ENCODE data around the gene SLC39A11. TPM values are rescaled to one million over a fixed set of nuclear protein-coding genes. Genes with fewer than 3 reads are reported as not detected.

SLC39A11 gene
- polyA plus RNA-seq, 1 of the 3 experiments (the other 2 are of a cell fraction): 23.5 TPM

DNA sequence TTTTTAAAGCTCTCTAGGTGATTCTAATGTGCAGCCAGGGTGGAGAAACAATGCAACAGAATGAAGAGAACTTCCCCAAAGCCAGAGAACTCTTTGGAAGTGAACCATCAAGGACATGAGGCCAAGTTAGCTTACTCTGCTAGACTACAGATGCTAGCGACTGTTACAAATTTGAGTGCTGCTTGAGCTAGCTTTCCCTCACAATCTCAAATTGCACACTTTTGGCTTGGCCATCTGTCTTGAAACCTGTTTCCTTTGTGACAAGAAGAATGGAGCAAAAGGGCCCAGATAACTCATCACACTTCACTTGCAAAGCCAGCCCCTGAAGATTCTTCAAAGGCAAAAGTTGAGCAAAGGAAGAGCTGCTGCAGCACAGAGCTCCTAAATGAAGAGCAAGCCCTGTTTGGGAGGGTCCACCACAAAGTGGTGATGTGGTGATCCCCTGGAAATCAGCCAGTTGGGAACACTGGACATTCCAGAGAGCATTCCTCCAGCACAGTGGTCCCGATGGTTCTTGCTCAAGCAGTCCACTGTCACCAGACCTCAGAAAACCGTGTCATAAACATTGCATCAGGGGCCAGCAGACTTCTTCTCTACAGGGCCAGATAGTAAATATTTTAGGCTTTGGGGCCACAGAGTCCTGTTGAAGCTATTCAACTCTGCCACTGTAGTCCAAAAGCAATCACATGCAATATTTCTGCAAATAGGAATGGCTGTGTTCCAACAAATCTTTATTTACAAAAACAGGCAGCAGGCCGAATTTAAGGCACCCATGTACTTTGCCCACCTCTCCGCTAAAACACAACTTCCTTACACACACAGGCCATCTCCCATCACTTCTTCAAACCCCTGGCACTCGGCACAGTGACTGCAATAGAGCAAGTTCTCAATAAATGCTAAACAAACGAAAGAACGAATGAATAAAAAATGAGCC lies 21.2 kb downstream of the SLC39A11 start:
- Histone ChIP-seq H2AFZ (ENCODE audit: low read depth) (no peak overlapping the region), H3F3A (replicated peaks; ENCODE audit: insufficient read depth) (peaks cover 15% of the 10 kb centered on the region), H3K27ac (ENCODE audit: low read depth in 2 of 2, low read length in 1 of 2) (no peak overlapping the region), H3K9me3 (no peaks in the 10 kb centered on the region), H3K36me3 (replicated peaks in 1 of 2; ENCODE audit: control insufficient read depth in 1 of 2, insufficient read depth in 2 of 2, low read length in 1 of 2) (peaks cover 2 to 3% of the 10 kb centered on the region in 2 experiments), H3K9me2 (no peaks in the 10 kb centered on the region), H3K79me2 (ENCODE audit: insufficient read depth) (no peaks in the 10 kb centered on the region), H3K4me2 (no peak overlapping the region), H3K4me1 (ENCODE audit: control insufficient read depth in 1 of 2, insufficient read depth in 2 of 2, low read depth in 1 of 2, low read length in 1 of 2) (peaks cover 9 to 22% of the 10 kb centered on the region in 2 experiments), H3K27me3 (ENCODE audit: insufficient read depth) (no peaks in the 10 kb centered on the region), H3K9ac (no peak overlapping the region), H3K4me3 (ENCODE audit: low read depth in 2 of 2, low read length in 1 of 2) (no peak overlapping the region), H4K20me1 (ENCODE audit: insufficient read depth) (no peaks in the 10 kb centered on the region)
- TF ChIP-seq, protein P1, sequence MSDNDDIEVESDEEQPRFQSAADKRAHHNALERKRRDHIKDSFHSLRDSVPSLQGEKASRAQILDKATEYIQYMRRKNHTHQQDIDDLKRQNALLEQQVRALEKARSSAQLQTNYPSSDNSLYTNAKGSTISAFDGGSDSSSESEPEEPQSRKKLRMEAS (IDR thresholded peaks at IDR 0.05; ENCODE audit: low read depth): no peak
- no peak for TF ChIP-seq FOSL2 (IDR thresholded peaks at IDR 0.05; ENCODE audit: borderline replicate concordance, low read depth)
- no peak for TF ChIP-seq RCOR1 (IDR thresholded peaks at IDR 0.05; ENCODE audit: low read length)
- TF ChIP-seq RFX5 (IDR thresholded peaks at IDR 0.05; ENCODE audit: low read length): no peak
- no peak for TF ChIP-seq MEF2A (IDR thresholded peaks at IDR 0.05; ENCODE audit: borderline replicate concordance, low read depth)
- TF ChIP-seq JUND (IDR thresholded peaks at IDR 0.05): no peak
- no peak for TF ChIP-seq YY1 (IDR thresholded peaks at IDR 0.05; ENCODE audit: low read depth)
- no peak for TF ChIP-seq SIN3A (IDR thresholded peaks at IDR 0.05; ENCODE audit: borderline replicate concordance, low read depth, low read length)
- no peak for TF ChIP-seq RXRA (IDR thresholded peaks at IDR 0.05; ENCODE audit: borderline replicate concordance, low read depth)
- TF ChIP-seq EZH2phosphoT487 (IDR thresholded peaks at IDR 0.05; ENCODE audit: borderline replicate concordance, low read depth): no peak
- TF ChIP-seq ELF1 (IDR thresholded peaks at IDR 0.05): no peak
- TF ChIP-seq, protein P2, sequence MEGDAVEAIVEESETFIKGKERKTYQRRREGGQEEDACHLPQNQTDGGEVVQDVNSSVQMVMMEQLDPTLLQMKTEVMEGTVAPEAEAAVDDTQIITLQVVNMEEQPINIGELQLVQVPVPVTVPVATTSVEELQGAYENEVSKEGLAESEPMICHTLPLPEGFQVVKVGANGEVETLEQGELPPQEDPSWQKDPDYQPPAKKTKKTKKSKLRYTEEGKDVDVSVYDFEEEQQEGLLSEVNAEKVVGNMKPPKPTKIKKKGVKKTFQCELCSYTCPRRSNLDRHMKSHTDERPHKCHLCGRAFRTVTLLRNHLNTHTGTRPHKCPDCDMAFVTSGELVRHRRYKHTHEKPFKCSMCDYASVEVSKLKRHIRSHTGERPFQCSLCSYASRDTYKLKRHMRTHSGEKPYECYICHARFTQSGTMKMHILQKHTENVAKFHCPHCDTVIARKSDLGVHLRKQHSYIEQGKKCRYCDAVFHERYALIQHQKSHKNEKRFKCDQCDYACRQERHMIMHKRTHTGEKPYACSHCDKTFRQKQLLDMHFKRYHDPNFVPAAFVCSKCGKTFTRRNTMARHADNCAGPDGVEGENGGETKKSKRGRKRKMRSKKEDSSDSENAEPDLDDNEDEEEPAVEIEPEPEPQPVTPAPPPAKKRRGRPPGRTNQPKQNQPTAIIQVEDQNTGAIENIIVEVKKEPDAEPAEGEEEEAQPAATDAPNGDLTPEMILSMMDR (IDR thresholded peaks at IDR 0.05): no peak
- TF ChIP-seq, protein P3, sequence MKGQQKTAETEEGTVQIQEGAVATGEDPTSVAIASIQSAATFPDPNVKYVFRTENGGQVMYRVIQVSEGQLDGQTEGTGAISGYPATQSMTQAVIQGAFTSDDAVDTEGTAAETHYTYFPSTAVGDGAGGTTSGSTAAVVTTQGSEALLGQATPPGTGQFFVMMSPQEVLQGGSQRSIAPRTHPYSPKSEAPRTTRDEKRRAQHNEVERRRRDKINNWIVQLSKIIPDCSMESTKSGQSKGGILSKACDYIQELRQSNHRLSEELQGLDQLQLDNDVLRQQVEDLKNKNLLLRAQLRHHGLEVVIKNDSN (IDR thresholded peaks at IDR 0.05; ENCODE audit: borderline replicate concordance, low read depth): no peak
- TF ChIP-seq, protein P4, sequence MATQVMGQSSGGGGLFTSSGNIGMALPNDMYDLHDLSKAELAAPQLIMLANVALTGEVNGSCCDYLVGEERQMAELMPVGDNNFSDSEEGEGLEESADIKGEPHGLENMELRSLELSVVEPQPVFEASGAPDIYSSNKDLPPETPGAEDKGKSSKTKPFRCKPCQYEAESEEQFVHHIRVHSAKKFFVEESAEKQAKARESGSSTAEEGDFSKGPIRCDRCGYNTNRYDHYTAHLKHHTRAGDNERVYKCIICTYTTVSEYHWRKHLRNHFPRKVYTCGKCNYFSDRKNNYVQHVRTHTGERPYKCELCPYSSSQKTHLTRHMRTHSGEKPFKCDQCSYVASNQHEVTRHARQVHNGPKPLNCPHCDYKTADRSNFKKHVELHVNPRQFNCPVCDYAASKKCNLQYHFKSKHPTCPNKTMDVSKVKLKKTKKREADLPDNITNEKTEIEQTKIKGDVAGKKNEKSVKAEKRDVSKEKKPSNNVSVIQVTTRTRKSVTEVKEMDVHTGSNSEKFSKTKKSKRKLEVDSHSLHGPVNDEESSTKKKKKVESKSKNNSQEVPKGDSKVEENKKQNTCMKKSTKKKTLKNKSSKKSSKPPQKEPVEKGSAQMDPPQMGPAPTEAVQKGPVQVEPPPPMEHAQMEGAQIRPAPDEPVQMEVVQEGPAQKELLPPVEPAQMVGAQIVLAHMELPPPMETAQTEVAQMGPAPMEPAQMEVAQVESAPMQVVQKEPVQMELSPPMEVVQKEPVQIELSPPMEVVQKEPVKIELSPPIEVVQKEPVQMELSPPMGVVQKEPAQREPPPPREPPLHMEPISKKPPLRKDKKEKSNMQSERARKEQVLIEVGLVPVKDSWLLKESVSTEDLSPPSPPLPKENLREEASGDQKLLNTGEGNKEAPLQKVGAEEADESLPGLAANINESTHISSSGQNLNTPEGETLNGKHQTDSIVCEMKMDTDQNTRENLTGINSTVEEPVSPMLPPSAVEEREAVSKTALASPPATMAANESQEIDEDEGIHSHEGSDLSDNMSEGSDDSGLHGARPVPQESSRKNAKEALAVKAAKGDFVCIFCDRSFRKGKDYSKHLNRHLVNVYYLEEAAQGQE (IDR thresholded peaks at IDR 0.05; ENCODE audit: low read depth, low read length): no peak
- TF ChIP-seq CHD2 (IDR thresholded peaks at IDR 0.05; ENCODE audit: low read length, partially characterized antibody): no peak
- TF ChIP-seq NFIC (IDR thresholded peaks at IDR 0.05; ENCODE audit: borderline replicate concordance): no peak
- TF ChIP-seq GATA2 (CRISPR knock-in tag; IDR thresholded peaks at IDR 0.05): no peak
- no peak for TF ChIP-seq SMC3 (IDR thresholded peaks at IDR 0.05; ENCODE audit: low read depth, low read length)
- TF ChIP-seq, protein P5, sequence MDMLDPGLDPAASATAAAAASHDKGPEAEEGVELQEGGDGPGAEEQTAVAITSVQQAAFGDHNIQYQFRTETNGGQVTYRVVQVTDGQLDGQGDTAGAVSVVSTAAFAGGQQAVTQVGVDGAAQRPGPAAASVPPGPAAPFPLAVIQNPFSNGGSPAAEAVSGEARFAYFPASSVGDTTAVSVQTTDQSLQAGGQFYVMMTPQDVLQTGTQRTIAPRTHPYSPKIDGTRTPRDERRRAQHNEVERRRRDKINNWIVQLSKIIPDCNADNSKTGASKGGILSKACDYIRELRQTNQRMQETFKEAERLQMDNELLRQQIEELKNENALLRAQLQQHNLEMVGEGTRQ (IDR thresholded peaks at IDR 0.05; ENCODE audit: borderline replicate concordance, low read depth, low read length): no peak
- POLR2A ChIA-PET: no interaction called here
- WGBS (ENCODE audit: low lambda C conversion rate): 89% methylated on average over 8 of the region's 8 CpGs
- CTCF ChIA-PET: interaction anchor here (0.7 to 1.7 kb wide), 4 partner anchors 85 to 511 kb away, joined by 3 to 9 read pairs (median 4); no protein-coding TSS in a partner anchor
- no peak for DNase-seq
